HuH-7 (cell line): ENCODE results near the gene CHRNB4.

ENCODE experiments used
- DNase-seq: peaks from one replicate; pipeline ENCODE4 v3.0.0; 2011; ENCODE audit warnings: low spot score

The CHRNB4 gene

GRCh38 chr15:78630886-78631633 is 9.9 kb downstream of the CHRNB4 start:
- no peak for DNase-seq

DNA sequence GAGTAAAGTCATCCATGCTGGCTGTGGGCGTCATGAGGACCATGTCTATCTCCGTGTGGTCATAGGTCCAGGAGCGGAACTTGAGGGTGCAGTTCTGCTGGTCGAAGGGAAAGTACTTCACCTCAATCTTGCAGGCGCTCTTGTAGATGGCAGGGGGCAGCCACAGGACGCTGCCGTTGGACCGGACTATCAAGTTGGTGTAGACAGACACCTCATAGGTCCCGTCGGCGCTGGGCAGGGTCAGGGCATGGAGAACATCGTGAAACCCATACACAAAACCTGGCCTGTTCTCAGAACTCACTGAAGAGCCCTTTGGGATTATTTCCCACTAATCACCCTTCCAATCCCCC is 11.3 kb downstream of the CHRNB4 start:
- DNase-seq, result no peak

- no peak for DNase-seq
These were observed 11.8 kb downstream of the CHRNB4 start for GRCh38 chr15:78629031-78629715.

- no peak for DNase-seq
These were observed 12.8 kb downstream of the CHRNB4 start for GRCh38 chr15:78628227-78628626.

- no peak for DNase-seq
These were observed 13.7 kb downstream of the CHRNB4 start for GRCh38 chr15:78627348-78627747.

DNA sequence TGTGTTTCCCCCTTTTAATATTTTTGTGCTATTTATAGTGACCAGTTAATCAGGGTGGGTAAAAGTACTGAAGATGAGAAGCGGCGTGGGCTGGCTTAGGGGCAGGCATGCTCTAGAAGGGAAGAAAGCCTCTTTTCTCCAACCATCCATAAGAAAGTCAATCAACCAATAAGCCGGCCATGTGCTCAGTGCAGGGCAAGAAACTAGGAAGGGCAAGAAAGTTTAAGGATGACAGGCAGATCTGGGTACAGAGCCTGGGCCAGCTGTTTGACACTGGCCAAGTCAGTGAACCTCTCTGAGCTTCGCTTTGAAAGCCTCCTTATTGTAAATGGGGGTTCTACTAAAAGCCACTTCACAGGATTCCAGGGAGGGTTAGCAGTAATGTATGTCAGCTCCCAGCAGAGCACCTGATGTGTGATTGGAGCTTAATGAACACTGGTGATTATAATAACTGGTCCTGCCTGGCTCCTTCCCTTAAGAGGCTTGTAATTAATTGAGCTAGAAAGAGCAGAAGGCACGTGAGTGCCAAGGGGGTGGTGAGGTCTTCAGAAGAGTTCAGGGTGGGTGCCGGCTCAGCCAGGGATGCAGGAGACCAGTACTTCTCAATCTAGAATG is 14.5 kb downstream of the CHRNB4 start:
- no peak for DNase-seq

DNA sequence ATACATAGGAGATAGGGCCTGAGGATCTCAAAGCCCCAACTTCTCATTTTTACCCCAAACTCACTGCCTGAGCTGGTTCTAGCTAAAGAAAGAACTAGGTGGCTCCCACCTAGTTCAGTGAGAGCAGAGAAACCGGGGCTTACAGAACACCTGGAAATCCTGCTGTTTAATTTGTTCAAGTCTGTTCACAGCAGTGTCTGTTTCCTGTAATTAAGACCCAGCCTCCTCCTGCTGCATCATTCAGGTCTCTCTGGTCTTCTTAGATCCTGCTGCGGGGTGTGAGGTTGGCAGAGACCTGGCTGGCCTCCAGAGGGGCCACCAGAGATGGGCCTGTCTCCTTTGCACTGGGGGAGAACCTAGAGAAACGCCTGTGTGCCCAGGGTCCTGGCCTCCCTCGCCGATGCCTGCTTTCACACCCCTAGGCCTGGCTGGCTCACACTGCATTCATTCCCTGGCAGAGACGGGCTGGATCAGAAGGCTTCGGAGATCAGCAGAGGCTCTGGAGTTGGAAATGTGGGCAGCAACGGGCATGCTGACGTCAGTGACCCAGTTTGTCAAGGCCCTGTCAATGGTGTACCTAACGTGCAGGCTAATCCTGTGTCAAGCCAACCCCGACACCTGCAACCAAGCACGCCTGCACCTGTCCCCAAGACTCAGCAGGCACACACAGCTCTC is 15.3 kb downstream of the CHRNB4 start:
- no peak for DNase-seq

GRCh38 chr15:78624651-78625590 is 16.1 kb downstream of the CHRNB4 start:
- no peak for DNase-seq

GRCh38 chr15:78623786-78624497 is 17.1 kb downstream of the CHRNB4 start:
- no peak for DNase-seq

GRCh38 chr15:78621810-78622402 is 19.1 kb downstream of the CHRNB4 start:
- no peak for DNase-seq

- peak; percentile 36 for DNase-seq
These were observed 20.2 kb downstream of the CHRNB4 start, which contains the start of gene CHRNA3 for GRCh38 chr15:78620527-78621421. TSS of gene CHRNA3 (minus strand) at chr15:78620996. CDS start at chr15:78620794, 202 bp downstream.

DNA sequence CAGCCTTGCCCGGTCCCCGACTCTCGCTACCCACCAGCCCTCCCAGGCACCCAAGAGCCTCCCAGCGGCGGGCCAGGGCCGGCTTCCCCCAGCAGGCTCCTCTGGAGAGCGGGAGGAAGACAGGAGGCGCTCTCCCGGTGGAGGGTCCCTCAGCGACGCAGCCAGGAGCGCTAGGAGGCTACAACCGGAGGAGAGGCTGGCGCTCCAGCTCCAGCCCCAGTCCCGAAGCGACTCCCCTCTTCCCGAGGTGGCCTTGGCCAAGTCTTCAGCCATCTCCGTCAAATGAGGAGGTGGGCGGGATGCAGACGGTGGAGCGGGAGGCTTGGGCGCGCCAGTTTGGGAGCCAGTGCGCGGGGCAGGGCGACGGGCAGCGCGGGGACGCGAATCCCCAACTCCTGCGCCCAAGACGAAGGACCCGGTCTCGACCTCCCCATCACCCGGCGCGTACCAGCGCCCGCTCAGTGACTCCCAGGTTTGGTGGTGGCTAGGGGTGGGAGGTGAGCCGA is 20.9 kb downstream of the CHRNB4 start:
- DNase-seq, result peak; percentile 80

DNA sequence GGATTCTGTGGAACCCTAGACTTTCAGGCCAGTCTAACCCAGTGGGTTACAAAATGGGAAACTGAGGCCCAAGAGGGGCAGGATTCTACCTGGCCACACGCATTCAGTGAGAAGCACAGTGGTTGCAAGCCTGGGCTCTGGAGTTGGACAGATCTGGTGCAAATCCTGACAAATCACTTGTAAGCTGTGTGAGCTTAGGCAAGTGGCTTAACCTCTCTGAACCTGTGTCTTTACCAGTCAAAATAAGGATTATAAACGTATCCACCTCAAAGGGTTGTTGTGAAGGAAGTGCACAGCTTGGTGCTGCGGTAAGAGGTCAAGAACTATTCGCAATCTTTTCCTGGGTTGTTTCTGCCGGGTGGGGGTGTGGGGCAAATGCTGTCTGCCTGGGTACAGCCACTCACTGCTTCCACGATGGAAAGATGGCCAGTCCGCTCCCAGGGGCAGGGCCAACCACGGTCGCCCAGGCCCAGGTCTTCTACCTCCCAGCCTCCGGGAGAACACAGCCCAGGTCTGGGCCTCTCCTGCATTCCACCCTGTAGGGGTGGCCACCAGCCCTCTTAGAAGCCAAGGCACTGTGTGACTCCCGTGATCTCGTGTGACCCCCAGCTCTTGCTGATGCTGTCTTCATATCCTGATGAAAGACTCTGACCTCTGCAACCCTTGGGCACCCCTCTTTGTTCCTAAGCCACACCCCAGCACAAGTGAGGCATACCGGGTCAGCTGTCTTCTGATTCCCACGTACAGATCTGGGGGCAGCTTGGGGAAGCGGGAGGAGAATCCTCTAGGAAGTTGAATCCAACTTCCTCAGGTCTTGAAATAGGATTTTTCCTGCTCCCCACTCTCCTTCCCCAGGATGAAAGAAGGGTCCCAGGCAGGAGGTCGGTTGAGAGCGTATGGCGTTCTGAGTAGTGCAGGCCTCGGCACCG is 21.7 kb downstream of the CHRNB4 start:
- peak; percentile 41 for DNase-seq

- DNase-seq, result peak; percentile 91
These were observed 22.5 kb downstream of the CHRNB4 start for GRCh38 chr15:78618490-78618934.

DNA sequence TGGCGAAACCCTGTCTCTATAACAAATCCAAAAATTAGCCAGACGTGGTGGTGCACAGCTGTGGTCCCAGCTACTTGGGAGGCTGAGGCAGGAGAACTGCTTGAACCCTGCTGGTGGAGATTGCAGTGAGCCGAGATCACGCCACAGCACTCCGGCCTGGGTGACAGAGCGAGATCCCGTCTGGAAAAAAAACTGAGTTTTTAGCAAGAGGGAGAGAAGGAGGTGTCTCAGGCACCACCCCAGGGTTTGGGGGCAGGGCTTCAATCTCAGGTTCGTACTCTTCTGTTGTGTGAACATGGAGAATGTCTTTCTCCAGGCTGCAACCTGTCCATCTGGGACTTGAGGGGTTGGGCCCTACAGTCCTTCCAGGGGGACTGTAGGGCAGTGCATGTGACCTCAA is 22.9 kb downstream of the CHRNB4 start:
- DNase-seq, result no peak

DNA sequence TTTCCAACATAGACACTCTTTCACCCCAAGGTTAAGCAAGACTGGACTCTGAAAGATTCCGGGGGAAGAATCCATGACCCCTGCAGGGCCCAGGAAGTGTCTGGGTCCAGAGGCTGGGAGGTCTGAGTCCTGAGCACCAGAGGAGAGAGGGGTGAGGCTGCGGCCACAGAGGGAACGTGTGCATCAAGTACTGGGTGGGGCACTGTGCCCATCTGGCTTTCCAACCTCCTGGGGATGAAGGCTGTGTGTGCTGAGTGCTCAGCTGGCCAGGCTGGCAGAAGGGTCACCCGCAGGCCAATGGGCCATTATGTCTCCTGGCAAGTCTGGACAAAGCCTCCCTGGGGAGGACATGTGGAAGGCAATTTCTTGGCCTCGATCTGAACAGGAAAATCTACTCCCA is 23.5 kb downstream of the CHRNB4 start:
- DNase-seq, result no peak

DNA sequence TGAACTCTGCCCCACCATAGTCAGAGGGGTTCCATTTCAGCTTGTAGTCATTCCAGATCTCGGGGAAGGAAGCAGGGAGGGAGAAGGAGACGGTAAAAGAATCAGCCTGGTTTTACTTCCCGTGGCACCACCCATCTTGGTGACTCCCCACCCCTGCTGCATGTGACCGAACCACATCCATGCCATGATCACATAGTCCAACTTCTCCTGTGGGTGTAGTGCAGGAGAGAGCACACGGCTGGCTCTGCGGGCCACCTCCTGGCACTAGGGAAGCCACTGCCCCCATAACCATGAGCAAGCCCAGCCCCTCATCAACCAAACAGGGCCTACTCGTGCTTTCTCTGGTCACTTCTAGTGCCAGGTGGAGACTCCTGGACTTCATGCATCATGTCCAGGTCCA is 23.9 kb downstream of the CHRNB4 start:
- DNase-seq, result no peak

- no peak for DNase-seq
These were observed 24.5 kb downstream of the CHRNB4 start for GRCh38 chr15:78616506-78616905.
